SH-SY5Y (cell line): ENCODE results near the gene PIK3C2B.

ENCODE experiments used
- GATA2 ChIP-seq: IDR thresholded peaks from 2 replicates; pipeline ENCODE4 v1.6.1; 2011; ENCODE audit warnings: mild to moderate bottlenecking, low read depth, low read length
- GATA3 ChIP-seq: IDR thresholded peaks from 2 replicates; pipeline ENCODE4 v1.6.1; 2011; ENCODE audit warnings: low read depth, mild to moderate bottlenecking, low read length, moderate library complexity

DNA sequence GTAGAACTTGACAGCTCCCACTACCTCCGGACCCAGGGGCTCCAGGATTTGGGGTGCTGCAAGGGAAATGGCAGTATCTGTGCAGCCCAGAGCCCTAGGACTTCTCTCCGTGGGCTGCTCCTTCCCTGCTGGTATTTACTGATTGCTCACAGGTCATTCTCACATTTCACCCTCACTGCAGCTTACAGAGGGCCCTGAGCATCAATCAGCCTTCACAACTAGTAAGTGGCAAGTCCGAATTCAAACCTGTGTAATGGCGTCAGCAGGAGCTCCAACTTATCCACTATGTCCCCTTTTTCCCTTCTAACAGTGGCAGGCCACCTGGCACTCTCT lies 32.4 kb downstream of the PIK3C2B start:
- TF ChIP-seq GATA3 (no peak), GATA2 (no peak)
